ENCODE measurements around the gene BPIFA1. TPM values are rescaled to one million over a fixed set of nuclear protein-coding genes. Genes with fewer than 3 reads are reported as not detected.

Gene BPIFA1
- total and polyA plus RNA-seq, 11 donors = not detected

- TF ChIP-seq CTCF (IDR thresholded peaks at IDR 0.05) (no peak), POLR2A (IDR thresholded peaks at IDR 0.05) (no peak)
- Histone ChIP-seq H3K4me1 (no peaks in the 10 kb centered on the region), H3K36me3 (no peaks in the 10 kb centered on the region), H3K27me3 (peaks cover 0 to 31% (median 4%) of the 10 kb centered on the region in 9 donors), H3K4me3 (no peak overlapping the region), H3K9me3 (no peaks in the 10 kb centered on the region), H3K27ac (no peak overlapping the region)
- WGBS, 4 donors = 51 to 56% (median 56%) methylated on average over 13 of the region's 13 CpGs
- ATAC-seq = no peak
- intact Hi-C loops (cut with DNase I) = no loop called here
- DNase-seq = no peak
These were observed 42.0 kb downstream of the BPIFA1 start for GRCh38 chr20:33277471-33278441.

DNA sequence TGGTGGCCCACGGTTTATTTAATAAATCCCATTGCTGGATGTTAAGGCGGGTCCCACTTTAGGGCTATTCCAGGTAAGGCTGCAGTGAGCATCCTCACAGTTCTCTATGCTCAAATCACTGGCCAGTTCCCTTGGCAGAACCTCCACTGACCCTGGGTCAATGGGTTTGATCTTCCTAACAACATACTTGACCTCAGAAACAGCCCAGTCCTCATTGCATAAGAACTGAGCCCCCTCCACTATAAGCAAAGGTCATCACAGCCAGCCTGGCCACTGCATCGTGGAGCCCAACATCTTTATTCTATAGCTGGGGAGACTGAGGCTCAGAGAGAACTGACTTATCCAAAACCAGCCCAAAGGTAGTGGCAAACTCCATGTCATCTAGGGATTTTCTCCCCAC lies 42.9 kb downstream of the BPIFA1 start:
- H3K4me1 ChIP-seq = no peaks in the 10 kb centered on the region
- 72 to 82% (median 79%) methylated on average over 3 of the region's 3 CpGs for WGBS, 4 donors
- DNase-seq (no peak), ATAC-seq (no peak)
- no peak overlapping the region for H3K4me3 ChIP-seq
- H3K27ac ChIP-seq = no peak overlapping the region
- TF ChIP-seq POLR2A (IDR thresholded peaks at IDR 0.05) = no peak
- no peak for TF ChIP-seq CTCF (IDR thresholded peaks at IDR 0.05)
- no peaks in the 10 kb centered on the region for H3K36me3 ChIP-seq
- intact Hi-C loops (cut with DNase I) = no loop called here
- H3K9me3 ChIP-seq = no peaks in the 10 kb centered on the region
- peaks cover 0 to 40% (median 4%) of the 10 kb centered on the region in 9 donors for H3K27me3 ChIP-seq

DNA sequence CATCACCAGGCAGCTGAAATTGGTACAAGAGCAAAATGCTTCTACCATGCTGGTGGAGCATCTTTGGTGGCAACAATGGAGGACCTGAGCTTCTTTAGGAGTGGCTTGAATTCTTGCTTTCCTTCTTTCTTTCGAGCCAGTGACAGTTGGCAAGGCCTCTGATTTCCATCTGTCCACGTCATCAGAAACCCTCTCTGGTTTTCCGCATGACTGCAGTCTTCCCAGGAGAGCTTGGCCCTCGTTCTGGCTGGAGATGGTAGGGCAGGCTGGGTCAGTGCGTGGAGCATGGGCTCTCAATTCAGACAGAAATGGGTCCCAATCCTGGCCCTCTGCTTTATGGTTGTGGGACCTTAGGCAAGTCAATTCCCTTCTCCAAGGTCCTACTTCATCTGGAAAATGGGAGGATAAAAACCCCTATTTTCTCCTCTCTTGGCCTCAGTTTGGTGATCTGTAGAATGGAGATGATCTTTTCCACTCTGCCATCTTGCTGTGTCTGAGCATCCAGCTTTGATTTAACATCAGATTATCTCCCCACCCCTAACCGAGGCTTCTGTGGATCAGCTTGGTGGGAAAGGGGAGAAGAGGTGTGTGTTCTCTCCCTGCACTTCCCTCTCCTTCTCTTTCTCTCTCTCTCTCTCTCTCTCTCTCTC lies 43.6 kb downstream of the BPIFA1 start:
- DNase-seq (no peak), ATAC-seq (no peak)
- Histone ChIP-seq H3K27ac (no peak overlapping the region), H3K36me3 (no peaks in the 10 kb centered on the region), H3K4me1 (no peaks in the 10 kb centered on the region), H3K9me3 (no peaks in the 10 kb centered on the region), H3K4me3 (no peak overlapping the region), H3K27me3 (peaks cover 0 to 41% (median 4%) of the 10 kb centered on the region in 9 donors)
- TF ChIP-seq POLR2A (IDR thresholded peaks at IDR 0.05) (no peak), CTCF (IDR thresholded peaks at IDR 0.05) (no peak)
- WGBS, 4 donors = 54 to 77% (median 70%) methylated on average over 6 of the region's 6 CpGs
- intact Hi-C loops (cut with DNase I) = no loop called here

DNA sequence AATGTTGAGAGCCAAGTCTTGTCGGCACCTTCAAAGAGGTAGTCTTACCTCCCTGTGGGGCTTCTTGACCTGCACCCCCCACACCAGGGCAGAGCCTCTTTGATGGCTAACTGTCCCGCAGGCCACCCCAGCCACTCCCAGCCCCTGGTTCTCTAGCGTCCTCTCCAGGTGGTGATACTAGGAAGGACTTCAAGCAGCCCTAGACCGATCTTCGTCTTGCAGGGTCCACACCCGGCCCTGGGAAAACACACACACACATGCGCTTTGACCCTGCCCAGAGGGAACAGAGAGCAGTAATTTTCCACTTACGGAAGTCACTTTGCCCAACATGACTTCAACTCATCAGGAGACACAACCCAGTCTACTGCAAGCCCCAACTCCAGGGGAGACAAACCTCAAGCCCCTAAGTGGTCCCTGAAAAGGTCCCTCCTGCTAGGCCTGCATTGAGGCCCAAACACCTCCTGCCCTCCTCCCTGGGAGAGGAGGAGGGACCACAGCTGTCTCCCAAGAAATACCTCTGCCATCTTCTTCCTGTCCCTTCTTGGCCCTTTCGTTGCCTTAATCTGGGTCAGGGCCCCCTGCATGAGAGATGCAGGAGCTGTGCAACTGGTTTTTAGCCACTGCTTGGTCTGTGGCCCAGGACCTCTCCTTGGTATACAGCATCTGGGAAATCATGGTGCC lies 44.3 kb downstream of the BPIFA1 start:
- TF ChIP-seq CTCF (IDR thresholded peaks at IDR 0.05) (no peak), POLR2A (IDR thresholded peaks at IDR 0.05) (no peak)
- Histone ChIP-seq H3K36me3 (no peaks in the 10 kb centered on the region), H3K4me3 (no peak overlapping the region), H3K9me3 (no peaks in the 10 kb centered on the region), H3K27me3 (peaks cover 0 to 41% (median 8%) of the 10 kb centered on the region in 9 donors), H3K27ac (no peak overlapping the region), H3K4me1 (no peaks in the 10 kb centered on the region)
- 79 to 87% (median 79%) methylated on average over 9 of the region's 9 CpGs for WGBS, 4 donors
- intact Hi-C loops (cut with DNase I) = no loop called here
- ATAC-seq (no peak), DNase-seq (no peak)

Measured in heart left ventricle (tissue), 16 donors.